Stimulated activated CD8-positive, alpha-beta memory T cell treated with anti-CD3 and anti-CD28 coated beads, Interleukin-7, amount 100 ng/mL, for 24 hours (primary cell): Measurements from ENCODE around the gene PTCD2.

Source experiments
- DNase-seq: peaks from one replicate; pipeline ENCODE4 v3.0.0-alpha.2; 2020; ENCODE audit warnings: low read depth

The PTCD2 gene

GRCh38 chr5:72415616-72416325 lies 95.6 kb downstream of the PTCD2 start:
- DNase-seq, result no peak

GRCh38 chr5:72417333-72418062 lies 97.3 kb downstream of the PTCD2 start:
- no peak for DNase-seq
